Endothelial cell of umbilical vein (primary cell): ENCODE measurements around the gene DPM2. TPM values are rescaled to one million over a fixed set of nuclear protein-coding genes. Genes with fewer than 3 reads are reported as not detected.

ENCODE experiments used
- BruUV-seq: library from RNA; stranded (reverse); fragments of 400-500 nt; replicated peaks from 2 replicates; lab custom pipeline; 2021; lab: Mats Ljungman, UMichigan
- CTCF ChIA-PET: fragments of 300-600, 350-600 bp; sonication (Branson Sonifier 250); formaldehyde crosslinking; loops from one replicate; lab custom pipeline; 2021; ENCODE audit warnings: antibody characterized with exemption, inconsistent platforms; lab: Charles Lee
- POLR2A ChIA-PET: fragments of 300-600, 350-600 bp; sonication (Branson Sonifier 250); formaldehyde crosslinking; loops from one replicate; lab custom pipeline; 2021; ENCODE audit warnings: antibody characterized with exemption, inconsistent platforms; lab: Charles Lee
- DNase-seq: peaks from one replicate; pipeline ENCODE4 v3.0.0-alpha.2; 2011; ENCODE audit warnings: low read depth, low spot score
- FAIRE-seq: peaks from 2 replicates; lab custom pipeline; 2011; peaks lifted over from hg19 to GRCh38; lab: Jason Lieb, UNC
- H2AFZ ChIP-seq: 2 replicates; pipeline ENCODE4 v1.6.0; 2012; ENCODE audit warnings: low read depth, low read length, control low read depth, inconsistent platforms
- H3K27ac ChIP-seq: 2 replicates; pipeline ENCODE4 v1.5.1; 2011; ENCODE audit warnings: low read depth, mild to moderate bottlenecking, control low read depth, low read length, moderate library complexity; ENCODE audit not compliant: insufficient read depth
- H3K27me3 ChIP-seq, 2 experiments: 2 replicates each; pipeline versions ENCODE4 v1.6.0 to v1.6.1; 2011; ENCODE audit warnings: low read length in 2 of 2, mixed read lengths in 1 of 2; ENCODE audit not compliant: control insufficient read depth in 2 of 2, insufficient read depth in 2 of 2
- H3K36me3 ChIP-seq, 2 experiments: 2 replicates in 1 of 2; 3 replicates in 1 of 2; pipeline ENCODE4 v1.5.1; 2011; ENCODE audit warnings: low read length in 2 of 2, mild to moderate bottlenecking in 1 of 2, moderate library complexity in 1 of 2; ENCODE audit not compliant: control insufficient read depth in 2 of 2, insufficient read depth in 2 of 2; ENCODE audit errors: extremely low read depth in 1 of 2
- H3K4me1 ChIP-seq: 3 replicates; pipeline ENCODE4 v1.5.1; 2011; ENCODE audit warnings: mild to moderate bottlenecking, low read length; ENCODE audit not compliant: control insufficient read depth, insufficient read depth; ENCODE audit errors: extremely low read depth
- H3K4me2 ChIP-seq: 2 replicates; pipeline ENCODE4 v1.6.1; 2011; ENCODE audit warnings: low read length, control low read depth, mixed read lengths; ENCODE audit not compliant: insufficient read depth
- H3K4me3 ChIP-seq, 3 experiments: fragments of 200-600 bp in 1 of 3; sonication (generic), shearing (Covaris generic) in 1 of 3; replicated peaks in 1 of 3; 2 replicates each; pipeline ENCODE4 v1.5.1; 2011 to 2016; ENCODE audit warnings: control low read depth in 3 of 3, low read length in 3 of 3, mild to moderate bottlenecking in 2 of 3, inconsistent platforms in 1 of 3, low read depth in 1 of 3, moderate library complexity in 1 of 3; ENCODE audit not compliant: insufficient read depth in 1 of 3
- H3K79me2 ChIP-seq: 2 replicates; pipeline ENCODE4 v1.6.0; 2012; ENCODE audit warnings: low read length, inconsistent platforms; ENCODE audit not compliant: control insufficient read depth, insufficient read depth
- H3K9ac ChIP-seq: replicated peaks from 2 replicates; pipeline ENCODE3; 2011; ENCODE audit warnings: low read length, control low read depth; ENCODE audit not compliant: insufficient read depth; ENCODE audit errors: extremely low read depth
- H3K9me1 ChIP-seq: replicated peaks from 3 replicates; pipeline ENCODE4 v1.6.0; 2011; ENCODE audit warnings: mild to moderate bottlenecking, low read length; ENCODE audit not compliant: control insufficient read depth, insufficient read depth; ENCODE audit errors: extremely low read depth
- H3K9me3 ChIP-seq: replicated peaks from 2 replicates; pipeline ENCODE4 v1.5.1; 2012; ENCODE audit warnings: low read length, inconsistent platforms; ENCODE audit not compliant: control insufficient read depth, insufficient read depth
- H4K20me1 ChIP-seq: replicated peaks from 2 replicates; pipeline ENCODE3; 2011; ENCODE audit warnings: mild to moderate bottlenecking, low read length; ENCODE audit not compliant: control insufficient read depth, insufficient read depth; ENCODE audit errors: extremely low read depth
- EZH2 ChIP-seq: IDR thresholded peaks from 2 replicates; pipeline ENCODE4 v1.6.1; 2012; ENCODE audit warnings: borderline replicate concordance, low read depth, mild to moderate bottlenecking, moderate library complexity, low read length, inconsistent platforms; ENCODE audit not compliant: severe bottlenecking
- FOS ChIP-seq: IDR thresholded peaks from 2 replicates; pipeline ENCODE4 v1.6.1; 2011; ENCODE audit warnings: mild to moderate bottlenecking, low read length, moderate library complexity, borderline replicate concordance; ENCODE audit not compliant: insufficient read depth
- GATA2 ChIP-seq: IDR thresholded peaks from 2 replicates; pipeline ENCODE4 v1.7.0; 2011; ENCODE audit warnings: low read depth, mild to moderate bottlenecking, moderate library complexity, mixed read lengths, low read length; ENCODE audit not compliant: insufficient read length, insufficient read depth
- JUN ChIP-seq: IDR thresholded peaks from 2 replicates; pipeline ENCODE4 v1.6.1; 2011; ENCODE audit warnings: borderline replicate concordance, low read depth; ENCODE audit not compliant: insufficient read length, insufficient read depth
- MAX ChIP-seq: IDR thresholded peaks from 2 replicates; pipeline ENCODE4 v1.6.1; 2011; ENCODE audit not compliant: insufficient read depth, insufficient read length
- MYC ChIP-seq: IDR thresholded peaks from one replicate; pipeline ENCODE4 v1.6.1; 2011; ENCODE audit warnings: mild to moderate bottlenecking, low read depth, low read length
- POLR2A ChIP-seq: IDR thresholded peaks from 2 replicates; pipeline ENCODE4 v1.6.1; 2012; ENCODE audit warnings: low read depth, mild to moderate bottlenecking, control low read depth, low read length
- POLR2AphosphoS5 ChIP-seq: IDR thresholded peaks from 2 replicates; pipeline ENCODE4 v1.6.1; 2012; ENCODE audit warnings: low read depth, mild to moderate bottlenecking, control low read depth, low read length, moderate library complexity; ENCODE audit not compliant: insufficient read depth
- dilution Hi-C: fragments of 300-500 bp; cut with MboI; formaldehyde crosslinking; loops from one replicate; pipeline ENCODE4 v1.15.0; 2019; ENCODE audit warnings: low sequenced_read_pairs; ENCODE audit not compliant: extremely low pct_ligation_motif_present
- intact Hi-C: fragments of 100-400 bp; cut with micrococcal nuclease; formaldehyde crosslinking; loops from one replicate; pipeline ENCODE4 v1.10.0; 2022
- polyA plus RNA-seq, 4 experiments: library from polyadenylated mRNA; depleted of rRNA in 3 of 4; stranded (reverse) in 3 of 4; unstranded in 1 of 4; fragments of >200 nt; gene quantifications; 2 replicates each; pipeline versions ENCODE4 v1.2.1 to v1.2.3, GENCODE V29; 2011 to 2012; ENCODE audit warnings: missing spikeins in 1 of 4
- total RNA-seq: library from RNA; stranded (reverse); gene quantifications from 2 replicates; pipeline ENCODE4 v1.2.3, GENCODE V29; 2021
- TF ChIP-seq, protein P1 (sequence below), 2 donors: IDR thresholded peaks; 1 replicate in 1 of 2; 2 replicates in 1 of 2; pipeline ENCODE4 v1.5.1; 2011; ENCODE audit warnings: low read length in 2 of 2, mild to moderate bottlenecking in 2 of 2, moderate library complexity in 2 of 2, control low read depth in 1 of 2, inconsistent platforms in 1 of 2, low read depth in 1 of 2; ENCODE audit not compliant: insufficient read depth in 1 of 2; ENCODE audit errors: extremely low read depth in 1 of 2

The DPM2 gene
- total and polyA plus RNA-seq, 2 donors (not counting 3 experiments of a cell fraction or from before 2014, with no cell fraction given), result 47.9 to 63.9 TPM

- no peaks in the 10 kb centered on the region for H4K20me1 ChIP-seq
- H3K9me1 ChIP-seq, result no peaks in the 10 kb centered on the region
- peaks cover 0 to 5% of the 10 kb centered on the region in 2 experiments for H3K36me3 ChIP-seq
- TF ChIP-seq FOS (no peak), MYC (no peak), GATA2 (no peak), POLR2AphosphoS5 (no peak), POLR2A (no peak), MAX (no peak), JUN (no peak), EZH2 (no peak)
- TF ChIP-seq, protein P1, sequence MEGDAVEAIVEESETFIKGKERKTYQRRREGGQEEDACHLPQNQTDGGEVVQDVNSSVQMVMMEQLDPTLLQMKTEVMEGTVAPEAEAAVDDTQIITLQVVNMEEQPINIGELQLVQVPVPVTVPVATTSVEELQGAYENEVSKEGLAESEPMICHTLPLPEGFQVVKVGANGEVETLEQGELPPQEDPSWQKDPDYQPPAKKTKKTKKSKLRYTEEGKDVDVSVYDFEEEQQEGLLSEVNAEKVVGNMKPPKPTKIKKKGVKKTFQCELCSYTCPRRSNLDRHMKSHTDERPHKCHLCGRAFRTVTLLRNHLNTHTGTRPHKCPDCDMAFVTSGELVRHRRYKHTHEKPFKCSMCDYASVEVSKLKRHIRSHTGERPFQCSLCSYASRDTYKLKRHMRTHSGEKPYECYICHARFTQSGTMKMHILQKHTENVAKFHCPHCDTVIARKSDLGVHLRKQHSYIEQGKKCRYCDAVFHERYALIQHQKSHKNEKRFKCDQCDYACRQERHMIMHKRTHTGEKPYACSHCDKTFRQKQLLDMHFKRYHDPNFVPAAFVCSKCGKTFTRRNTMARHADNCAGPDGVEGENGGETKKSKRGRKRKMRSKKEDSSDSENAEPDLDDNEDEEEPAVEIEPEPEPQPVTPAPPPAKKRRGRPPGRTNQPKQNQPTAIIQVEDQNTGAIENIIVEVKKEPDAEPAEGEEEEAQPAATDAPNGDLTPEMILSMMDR (IDR thresholded peaks at IDR 0.05; ENCODE audit: extremely low read depth in 1 of 2, insufficient read depth in 1 of 2, low read depth in 1 of 2, low read length in 2 of 2), result no peak
- no peak overlapping the region for H3K4me3 ChIP-seq
- ChIA-PET POLR2A (no interaction called here), CTCF (interaction anchor here (0.7 to 3.3 kb wide), 4 partner anchors 58 to 169 kb away, joined by 3 to 17 read pairs (median 4); no protein-coding TSS in a partner anchor)
- dilution Hi-C loops (no loop called here), intact Hi-C loops (no loop called here)
- FAIRE-seq, result no peak
- no peaks in the 10 kb centered on the region for H3K27me3 ChIP-seq
- no TSS peak for BruUV-seq
- H3K9me3 ChIP-seq, result no peaks in the 10 kb centered on the region
- H3K27ac ChIP-seq, result no peak overlapping the region
- no peak for DNase-seq
- no peak overlapping the region for H2AFZ ChIP-seq
- H3K9ac ChIP-seq, result no peak overlapping the region
- no peaks in the 10 kb centered on the region for H3K79me2 ChIP-seq
- H3K4me2 ChIP-seq, result no peak overlapping the region
- H3K4me1 ChIP-seq, result peaks cover 6% of the 10 kb centered on the region
Observed at GRCh38 chr9:127947841-127948710, 10.4 kb upstream of the DPM2 start.
